Glutamatergic neuron (in vitro differentiated cells): Measurements from ENCODE around the gene TFIP11. TPM values are rescaled to one million over a fixed set of nuclear protein-coding genes. Genes with fewer than 3 reads are reported as not detected.
"Not testable (repeated sequence)": the region's sequence is repeated elsewhere in the genome, so short reads cannot be mapped to it uniquely, and the experiment has no call there.

Source experiments
- DNase-seq: peaks from one replicate; pipeline ENCODE4 v3.0.0; 2022
- H3K27ac Mint-ChIP-seq: one replicate; pipeline ENCODE4 v1.8.0; 2020; ENCODE audit warnings: mild to moderate bottlenecking, mixed read lengths, inconsistent platforms; ENCODE audit not compliant: unreplicated experiment
- H3K27me3 Mint-ChIP-seq: one replicate; pipeline ENCODE4 v1.8.0; 2020; ENCODE audit warnings: mild to moderate bottlenecking, moderate library complexity, mixed read lengths, inconsistent platforms; ENCODE audit not compliant: unreplicated experiment
- H3K36me3 Mint-ChIP-seq: one replicate; pipeline ENCODE4 v1.8.0; 2020; ENCODE audit warnings: mild to moderate bottlenecking, mixed read lengths, inconsistent platforms; ENCODE audit not compliant: unreplicated experiment
- H3K4me1 Mint-ChIP-seq: one replicate; pipeline ENCODE4 v1.8.0; 2020; ENCODE audit warnings: mild to moderate bottlenecking, low read depth, mixed read lengths, inconsistent platforms; ENCODE audit not compliant: unreplicated experiment
- H3K4me3 Mint-ChIP-seq: one replicate; pipeline ENCODE4 v1.8.0; 2020; ENCODE audit warnings: mild to moderate bottlenecking, mixed read lengths, inconsistent platforms; ENCODE audit not compliant: unreplicated experiment
- H3K9me3 Mint-ChIP-seq: one replicate; pipeline ENCODE4 v1.8.0; 2020; ENCODE audit warnings: mild to moderate bottlenecking, moderate library complexity, mixed read lengths, inconsistent platforms; ENCODE audit not compliant: unreplicated experiment
- CTCF ChIP-seq: fragments of 200-600 bp; sonication (generic); IDR thresholded peaks from one replicate; pipeline ENCODE4 v1.5.0; 2021; ENCODE audit not compliant: partially characterized antibody, unreplicated experiment
- total RNA-seq: library from RNA; stranded (reverse); fragmentation: NEBNext Ultra II Directional; extraction: Animal tissue kit (Norgen Biotek cat#: 25700); gene quantifications from one replicate; pipeline ENCODE4 v1.2.1, GENCODE V29; 2021; ENCODE audit not compliant: unreplicated experiment

The TFIP11 gene
- total RNA-seq, 1 donor from 2014 or later: 39.9 TPM

GRCh38 chr22:26529345-26529744, 17.1 kb upstream of the TFIP11 start:
- H3K4me1 Mint-ChIP-seq: peaks cover 6% of the 10 kb centered on the region
- H3K36me3 Mint-ChIP-seq: no peaks in the 10 kb centered on the region
- H3K27me3 Mint-ChIP-seq: peaks cover 4% of the 10 kb centered on the region
- H3K9me3 Mint-ChIP-seq: peaks cover 2% of the 10 kb centered on the region
- no peak for TF ChIP-seq CTCF
- H3K27ac Mint-ChIP-seq: no peak overlapping the region
- DNase-seq: no peak
- no peak overlapping the region for H3K4me3 Mint-ChIP-seq

GRCh38 chr22:26528518-26528917, 16.2 kb upstream of the TFIP11 start:
- H3K4me1 Mint-ChIP-seq, H3K9me3 Mint-ChIP-seq: not testable (repeated sequence)

GRCh38 chr22:26527574-26528465, 15.5 kb upstream of the TFIP11 start:
- H3K4me3 Mint-ChIP-seq: no peak overlapping the region
- H3K27me3 Mint-ChIP-seq: peaks cover 4% of the 10 kb centered on the region
- H3K36me3 Mint-ChIP-seq: no peaks in the 10 kb centered on the region
- peak overlapping the region; percentile 54 for H3K27ac Mint-ChIP-seq
- H3K4me1 Mint-ChIP-seq: peaks cover 6% of the 10 kb centered on the region
- TF ChIP-seq CTCF: no peak
- no peak for DNase-seq
- H3K9me3 Mint-ChIP-seq: peaks cover 2% of the 10 kb centered on the region

More at GRCh38 chr22:26528518-26528917, 16.2 kb upstream of the TFIP11 start:
- H3K36me3 Mint-ChIP-seq, H3K27ac Mint-ChIP-seq, H3K27me3 Mint-ChIP-seq, H3K4me3 Mint-ChIP-seq, DNase-seq: not testable (repeated sequence)

GRCh38 chr22:26527167-26527566, 14.9 kb upstream of the TFIP11 start:
- Mint-ChIP-seq H3K4me3 (no peak overlapping the region), H3K27ac (no peak overlapping the region), H3K4me1 (peaks cover 6% of the 10 kb centered on the region), H3K27me3 (peaks cover 4% of the 10 kb centered on the region), H3K36me3 (no peaks in the 10 kb centered on the region), H3K9me3 (peaks cover 2% of the 10 kb centered on the region)
- DNase-seq: no peak
- TF ChIP-seq CTCF: no peak

GRCh38 chr22:26525946-26526564, 13.8 kb upstream of the TFIP11 start:
- DNase-seq: no peak
- Mint-ChIP-seq H3K4me3 (no peak overlapping the region), H3K4me1 (peaks cover 6% of the 10 kb centered on the region), H3K27me3 (peaks cover 4% of the 10 kb centered on the region), H3K36me3 (no peaks in the 10 kb centered on the region), H3K27ac (no peak overlapping the region), H3K9me3 (peaks cover 2% of the 10 kb centered on the region)
- TF ChIP-seq CTCF: no peak
